Keratinocyte (primary cell): ENCODE data around the gene HOMER1. TPM values are rescaled to one million over a fixed set of nuclear protein-coding genes. Genes with fewer than 3 reads are reported as not detected.
"Not testable (repeated sequence)": the region's sequence is repeated elsewhere in the genome, so short reads cannot be mapped to it uniquely, and the experiment has no call there.

ENCODE experiments used
- DNase-seq: peaks from one replicate; pipeline ENCODE4 v3.0.0-alpha.2; 2011; ENCODE audit warnings: low read depth, missing footprints, low spot score
- FAIRE-seq: peaks from 2 replicates; lab custom pipeline; 2011; peaks lifted over from hg19 to GRCh38; lab: Jason Lieb, UNC
- H2AFZ ChIP-seq: 2 replicates; pipeline ENCODE4 v1.6.0; 2012; ENCODE audit warnings: low read length, control low read depth, inconsistent platforms; ENCODE audit not compliant: control insufficient read depth
- H3K27ac ChIP-seq: 2 replicates; pipeline ENCODE4 v1.5.1; 2011; ENCODE audit warnings: low read length; ENCODE audit not compliant: control insufficient read depth, insufficient read depth
- H3K27me3 ChIP-seq: 3 replicates; pipeline ENCODE4 v1.6.0; 2011; ENCODE audit warnings: low read length; ENCODE audit not compliant: control insufficient read depth, insufficient read depth; ENCODE audit errors: extremely low read depth
- H3K36me3 ChIP-seq, 2 experiments: 2 replicates in 1 of 2; 3 replicates in 1 of 2; pipeline ENCODE4 v1.5.1; 2011; ENCODE audit warnings: low read length in 2 of 2, mild to moderate bottlenecking in 1 of 2; ENCODE audit not compliant: control insufficient read depth in 2 of 2, insufficient read depth in 2 of 2; ENCODE audit errors: extremely low read depth in 1 of 2
- H3K4me1 ChIP-seq: 3 replicates; pipeline ENCODE4 v1.5.1; 2011; ENCODE audit warnings: low read length; ENCODE audit not compliant: control insufficient read depth, insufficient read depth; ENCODE audit errors: extremely low read depth
- H3K4me2 ChIP-seq: 3 replicates; pipeline ENCODE4 v1.6.0; 2011; ENCODE audit warnings: low read depth, low read length; ENCODE audit not compliant: control insufficient read depth, insufficient read depth; ENCODE audit errors: extremely low read depth
- H3K4me3 ChIP-seq, 3 experiments: fragments of 200-600 bp in 1 of 3; sonication (generic) in 1 of 3; 2 replicates in 2 of 3; 3 replicates in 1 of 3; pipeline ENCODE4 v1.5.1; 2011 to 2016; ENCODE audit warnings: low read length in 3 of 3, mild to moderate bottlenecking in 3 of 3, control low read depth in 2 of 3, inconsistent platforms in 1 of 3, low read depth in 1 of 3, mixed read lengths in 1 of 3, mixed run types in 1 of 3, moderate library complexity in 1 of 3; ENCODE audit not compliant: control insufficient read depth in 2 of 3, insufficient read depth in 2 of 3; ENCODE audit errors: extremely low read depth in 1 of 3
- H3K79me2 ChIP-seq: 2 replicates; pipeline ENCODE4 v1.6.0; 2012; ENCODE audit warnings: low read length; ENCODE audit not compliant: control insufficient read depth, insufficient read depth
- H3K9ac ChIP-seq: 3 replicates; pipeline ENCODE4 v1.6.0; 2011; ENCODE audit warnings: low read length; ENCODE audit not compliant: control insufficient read depth, insufficient read depth; ENCODE audit errors: extremely low read depth
- H3K9me1 ChIP-seq: 3 replicates; pipeline ENCODE4 v1.6.0; 2011; ENCODE audit warnings: low read length; ENCODE audit not compliant: control insufficient read depth, insufficient read depth; ENCODE audit errors: extremely low read depth
- H3K9me3 ChIP-seq: 2 replicates; pipeline ENCODE4 v1.5.1; 2012; ENCODE audit warnings: low read depth, low read length; ENCODE audit not compliant: control insufficient read depth
- H4K20me1 ChIP-seq: 3 replicates; pipeline ENCODE4 v1.6.0; 2011; ENCODE audit warnings: low read length; ENCODE audit not compliant: control insufficient read depth, insufficient read depth; ENCODE audit errors: extremely low read depth
- EZH2 ChIP-seq: IDR thresholded peaks from one replicate; pipeline ENCODE4 v1.6.1; 2012; ENCODE audit warnings: inconsistent platforms, mild to moderate bottlenecking, low read length, moderate library complexity
- dilution Hi-C: fragments of 300-500 bp; cut with MboI; formaldehyde crosslinking; loops from one replicate; pipeline ENCODE4 v1.7.0; 2020; ENCODE audit warnings: low sequenced_read_pairs; ENCODE audit not compliant: extremely low pct_ligation_motif_present
- polyA plus RNA-seq, 5 experiments: library from polyadenylated mRNA; depleted of rRNA in 3 of 5; stranded (reverse) in 3 of 5; stranded (forward) in 1 of 5; unstranded in 1 of 5; fragments of >200 nt; gene quantifications; 1 replicate in 1 of 5; 2 replicates in 3 of 5; 3 replicates in 1 of 5; pipeline versions ENCODE4 v1.2.1 to v1.2.3, GENCODE V29; 2011 to 2012; ENCODE audit warnings: missing spikeins in 2 of 5, low read depth in 1 of 5, low replicate concordance in 1 of 5
- TF ChIP-seq, protein P1 (sequence below), 3 experiments: IDR thresholded peaks in 1 of 3; conservative IDR thresholded peaks in 1 of 3; optimal IDR thresholded peaks in 1 of 3; 2 replicates in 2 of 3; 3 replicates in 1 of 3; pipeline versions ENCODE3 to v1.5.1; 2011; ENCODE audit warnings: low read length in 3 of 3, mild to moderate bottlenecking in 3 of 3, moderate library complexity in 2 of 3, control low read depth in 1 of 3, inconsistent platforms in 1 of 3; ENCODE audit not compliant: insufficient read depth in 2 of 3; ENCODE audit errors: extremely low read depth in 1 of 3

Gene HOMER1
- polyA plus RNA-seq, 1 donor (not counting 4 experiments of a cell fraction or from before 2014, with no cell fraction given), result 6.5 TPM

DNA sequence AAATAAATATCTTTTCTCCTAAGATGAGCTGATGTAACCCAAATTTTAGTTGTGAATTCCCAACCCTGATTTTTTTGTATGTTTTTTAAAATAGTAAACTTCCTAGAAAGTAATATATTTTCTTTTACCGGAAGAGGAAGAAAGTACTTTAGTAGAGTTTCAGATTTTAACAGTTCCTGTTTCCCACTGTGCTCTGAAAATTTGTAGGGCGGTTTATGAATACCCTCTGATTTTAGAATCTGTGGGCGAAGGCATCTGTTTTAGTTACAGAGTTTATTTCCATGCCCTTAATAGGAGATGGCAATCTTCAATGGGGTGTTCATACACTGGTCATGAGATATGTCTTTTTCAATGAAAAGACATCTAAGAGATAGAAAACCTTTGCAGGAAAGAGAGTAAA, 3.7 kb upstream of the HOMER1 start:
- no peaks in the 10 kb centered on the region for H4K20me1 ChIP-seq
- H3K9me1 ChIP-seq, result no peaks in the 10 kb centered on the region
- no peak overlapping the region for H3K9ac ChIP-seq
- no peak overlapping the region for H3K27ac ChIP-seq
- no peak overlapping the region for H2AFZ ChIP-seq
- H3K4me1 ChIP-seq, result peaks cover 4% of the 10 kb centered on the region
- H3K4me2 ChIP-seq, result no peak overlapping the region
- DNase-seq (no peak), FAIRE-seq (no peak)
- no peaks in the 10 kb centered on the region for H3K9me3 ChIP-seq
- dilution Hi-C loops, result no loop called here
- peaks cover 4% of the 10 kb centered on the region for H3K79me2 ChIP-seq
- H3K27me3 ChIP-seq, result no peaks in the 10 kb centered on the region
- no peaks in the 10 kb centered on the region for H3K36me3 ChIP-seq
- TF ChIP-seq, protein P1, sequence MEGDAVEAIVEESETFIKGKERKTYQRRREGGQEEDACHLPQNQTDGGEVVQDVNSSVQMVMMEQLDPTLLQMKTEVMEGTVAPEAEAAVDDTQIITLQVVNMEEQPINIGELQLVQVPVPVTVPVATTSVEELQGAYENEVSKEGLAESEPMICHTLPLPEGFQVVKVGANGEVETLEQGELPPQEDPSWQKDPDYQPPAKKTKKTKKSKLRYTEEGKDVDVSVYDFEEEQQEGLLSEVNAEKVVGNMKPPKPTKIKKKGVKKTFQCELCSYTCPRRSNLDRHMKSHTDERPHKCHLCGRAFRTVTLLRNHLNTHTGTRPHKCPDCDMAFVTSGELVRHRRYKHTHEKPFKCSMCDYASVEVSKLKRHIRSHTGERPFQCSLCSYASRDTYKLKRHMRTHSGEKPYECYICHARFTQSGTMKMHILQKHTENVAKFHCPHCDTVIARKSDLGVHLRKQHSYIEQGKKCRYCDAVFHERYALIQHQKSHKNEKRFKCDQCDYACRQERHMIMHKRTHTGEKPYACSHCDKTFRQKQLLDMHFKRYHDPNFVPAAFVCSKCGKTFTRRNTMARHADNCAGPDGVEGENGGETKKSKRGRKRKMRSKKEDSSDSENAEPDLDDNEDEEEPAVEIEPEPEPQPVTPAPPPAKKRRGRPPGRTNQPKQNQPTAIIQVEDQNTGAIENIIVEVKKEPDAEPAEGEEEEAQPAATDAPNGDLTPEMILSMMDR (optimal IDR thresholded peaks at IDR 0.05 in 1 of 3, IDR thresholded peaks at IDR 0.05 in 1 of 3, conservative IDR thresholded peaks at IDR 0.05 in 1 of 3; ENCODE audit: extremely low read depth in 1 of 3, insufficient read depth in 2 of 3, low read length in 3 of 3), result no peak
- no peak for TF ChIP-seq EZH2
- no peak overlapping the region for H3K4me3 ChIP-seq

DNA sequence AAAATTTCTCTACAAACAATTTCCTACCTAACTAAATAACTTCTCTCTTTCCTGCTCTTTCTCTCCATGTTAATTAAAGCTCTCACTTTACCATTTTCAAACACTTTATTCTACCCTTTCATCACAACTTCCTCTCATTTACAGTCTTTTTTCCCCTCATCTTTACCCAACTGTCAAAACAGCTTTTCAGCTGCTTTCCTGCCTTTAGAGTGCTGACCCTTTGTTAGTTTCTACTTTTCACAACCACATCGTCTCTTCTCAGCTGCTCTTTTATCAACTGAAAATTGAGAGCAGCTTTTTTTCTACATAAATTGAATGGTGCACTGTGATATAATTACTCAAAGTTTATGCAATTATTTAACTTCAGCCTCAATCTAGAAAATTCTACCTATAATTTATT, 3.1 kb upstream of the HOMER1 start:
- no peak overlapping the region for H2AFZ ChIP-seq
- H3K36me3 ChIP-seq, result no peaks in the 10 kb centered on the region
- H4K20me1 ChIP-seq, result no peaks in the 10 kb centered on the region
- H3K27ac ChIP-seq, result no peak overlapping the region
- no peak overlapping the region for H3K9ac ChIP-seq
- no peak overlapping the region for H3K4me3 ChIP-seq
- no peaks in the 10 kb centered on the region for H3K9me1 ChIP-seq
- H3K9me3 ChIP-seq, result no peaks in the 10 kb centered on the region
- dilution Hi-C loops, result no loop called here
- peaks cover 4% of the 10 kb centered on the region for H3K4me1 ChIP-seq
- no peak for DNase-seq
- no peak for TF ChIP-seq EZH2
- TF ChIP-seq, protein P1 (optimal IDR thresholded peaks at IDR 0.05 in 1 of 3, IDR thresholded peaks at IDR 0.05 in 1 of 3, conservative IDR thresholded peaks at IDR 0.05 in 1 of 3; ENCODE audit: extremely low read depth in 1 of 3, insufficient read depth in 2 of 3, low read length in 3 of 3), result no peak
- no peak overlapping the region for H3K4me2 ChIP-seq
- H3K27me3 ChIP-seq, result no peaks in the 10 kb centered on the region
- FAIRE-seq, result no peak
- H3K79me2 ChIP-seq, result peaks cover 10% of the 10 kb centered on the region

DNA sequence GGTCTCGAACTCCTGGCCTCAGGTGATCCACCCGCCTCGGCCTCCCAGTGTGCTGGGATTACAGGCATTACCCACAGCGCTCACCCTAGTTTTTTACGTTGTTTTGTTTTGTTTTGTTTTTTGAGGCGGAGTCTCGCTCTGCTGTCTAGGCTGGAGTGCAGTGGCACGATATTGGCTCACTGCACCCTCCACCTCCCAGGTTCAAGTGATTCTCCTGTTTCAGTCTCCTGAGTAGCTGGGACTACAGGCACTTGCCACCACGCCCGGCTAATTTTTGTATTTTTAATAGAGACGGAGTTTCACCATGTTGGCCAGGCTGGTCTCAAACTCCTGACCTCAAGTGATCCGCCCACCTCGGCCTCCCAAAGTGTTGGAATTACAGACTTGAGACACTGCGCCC, 2.4 kb upstream of the HOMER1 start:
- FAIRE-seq, H3K27me3 ChIP-seq, H3K27ac ChIP-seq, H3K4me3 ChIP-seq, H4K20me1 ChIP-seq, H3K9me3 ChIP-seq, H2AFZ ChIP-seq, H3K9ac ChIP-seq, H3K4me1 ChIP-seq, H3K9me1 ChIP-seq, H3K4me2 ChIP-seq, DNase-seq, H3K36me3 ChIP-seq, dilution Hi-C loops: not testable (repeated sequence)
- peaks cover 15% of the 10 kb centered on the region for H3K79me2 ChIP-seq
